ENCODE results near the gene CHST2.

DNA sequence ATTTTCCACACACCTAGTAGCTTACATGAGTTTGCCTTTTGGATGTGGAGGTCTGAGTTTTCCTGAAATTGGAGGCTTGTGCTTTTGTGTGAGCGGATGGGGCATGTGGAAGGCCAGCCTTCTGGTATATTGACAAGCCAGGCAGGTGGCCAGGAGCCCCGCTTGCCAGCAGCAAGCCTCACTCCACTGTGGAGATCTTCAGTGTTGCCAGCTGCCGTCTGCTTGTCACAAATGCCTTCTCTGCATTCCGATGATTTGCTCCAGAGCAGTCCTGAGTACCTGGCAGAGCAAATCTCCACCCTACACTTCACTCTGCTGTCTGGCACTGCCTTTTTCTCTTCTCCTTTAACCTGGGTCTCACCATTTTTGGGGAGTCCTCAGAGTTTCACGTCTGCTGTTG is 29.1 kb upstream of the CHST2 start:
- TF ChIP-seq EP300 (IDR thresholded peaks at IDR 0.05), result no peak
- no peak for TF ChIP-seq POLR2A (IDR thresholded peaks at IDR 0.05)
- TF ChIP-seq, protein P1, sequence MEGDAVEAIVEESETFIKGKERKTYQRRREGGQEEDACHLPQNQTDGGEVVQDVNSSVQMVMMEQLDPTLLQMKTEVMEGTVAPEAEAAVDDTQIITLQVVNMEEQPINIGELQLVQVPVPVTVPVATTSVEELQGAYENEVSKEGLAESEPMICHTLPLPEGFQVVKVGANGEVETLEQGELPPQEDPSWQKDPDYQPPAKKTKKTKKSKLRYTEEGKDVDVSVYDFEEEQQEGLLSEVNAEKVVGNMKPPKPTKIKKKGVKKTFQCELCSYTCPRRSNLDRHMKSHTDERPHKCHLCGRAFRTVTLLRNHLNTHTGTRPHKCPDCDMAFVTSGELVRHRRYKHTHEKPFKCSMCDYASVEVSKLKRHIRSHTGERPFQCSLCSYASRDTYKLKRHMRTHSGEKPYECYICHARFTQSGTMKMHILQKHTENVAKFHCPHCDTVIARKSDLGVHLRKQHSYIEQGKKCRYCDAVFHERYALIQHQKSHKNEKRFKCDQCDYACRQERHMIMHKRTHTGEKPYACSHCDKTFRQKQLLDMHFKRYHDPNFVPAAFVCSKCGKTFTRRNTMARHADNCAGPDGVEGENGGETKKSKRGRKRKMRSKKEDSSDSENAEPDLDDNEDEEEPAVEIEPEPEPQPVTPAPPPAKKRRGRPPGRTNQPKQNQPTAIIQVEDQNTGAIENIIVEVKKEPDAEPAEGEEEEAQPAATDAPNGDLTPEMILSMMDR (IDR thresholded peaks at IDR 0.05), result no peak
- no peak for TF ChIP-seq POLR2AphosphoS5 (IDR thresholded peaks at IDR 0.05)

All from gastroesophageal sphincter (tissue), 3 donors.